Spinal cord (tissue), 10 donors: ENCODE measurements around the gene RNF151. TPM values are rescaled to one million over a fixed set of nuclear protein-coding genes. Genes with fewer than 3 reads are reported as not detected.

Experiments
- DNase-seq, 6 donors: peaks; one replicate each; pipeline versions ENCODE4 v3.0.0 to v3.0.0-alpha.2; 2013 to 2015; ENCODE audit warnings: low spot score in 6 of 6, low read depth in 4 of 6
- H3K27ac ChIP-seq: one replicate; pipeline ENCODE4 v1.5.1; 2013; ENCODE audit warnings: low read depth, low read length, control low read depth
- H3K27me3 ChIP-seq: one replicate; pipeline ENCODE4 v1.6.1; 2013; ENCODE audit warnings: low read length; ENCODE audit not compliant: control insufficient read depth, insufficient read depth
- H3K36me3 ChIP-seq: one replicate; pipeline ENCODE4 v1.6.1; 2013; ENCODE audit warnings: low read length; ENCODE audit not compliant: control insufficient read depth, insufficient read depth
- H3K4me1 ChIP-seq: one replicate; pipeline ENCODE4 v1.6.1; 2013; ENCODE audit warnings: low read length; ENCODE audit not compliant: control insufficient read depth, insufficient read depth
- H3K4me3 ChIP-seq: one replicate; pipeline ENCODE4 v1.5.1; 2013; ENCODE audit warnings: low read depth, low read length, control low read depth
- H3K9me3 ChIP-seq: one replicate; pipeline ENCODE4 v1.6.1; 2013; ENCODE audit warnings: low read length; ENCODE audit not compliant: control insufficient read depth, insufficient read depth
- WGBS: methylation state at CpG from one replicate; pipeline ENCODE4 v1.1.5; 2013; ENCODE audit warnings: missing lambda C conversion rate; ENCODE audit not compliant: insufficient coverage; 5-methylcytosine and 5-hydroxymethylcytosine counted together
- polyA plus RNA-seq, 2 donors: library from polyadenylated mRNA; unstranded; fragments of 120-200 nt; gene quantifications; one replicate each; pipeline ENCODE4 v1.2.1, GENCODE V29; 2013; ENCODE audit not compliant: insufficient read length in 2 of 2
- total RNA-seq, 2 donors: library from RNA; depleted of rRNA in 1 of 2; stranded (reverse); fragments of 120-200 nt in 1 of 2; fragments of >200 nt in 1 of 2; gene quantifications; one replicate each; pipeline versions ENCODE4 v1.2.3 to v1.2.4, GENCODE V29; 2013 to 2014
- donor health status: healthy.

RNF151 gene
- total and polyA plus RNA-seq, 4 donors, result not detected

GRCh38 chr16:1965396-1966001, 1.2 kb upstream of the RNF151 start:
- Histone ChIP-seq H3K27me3 (no peaks in the 10 kb centered on the region), H3K4me3 (peak overlapping the region; percentile 86), H3K4me1 (peaks cover 37% of the 10 kb centered on the region), H3K9me3 (no peaks in the 10 kb centered on the region), H3K27ac (peak overlapping the region; percentile 92), H3K36me3 (peaks cover 43% of the 10 kb centered on the region)
- DNase-seq, result no peak
- 19% methylated on average over 23 of the region's 24 CpGs for WGBS

- Histone ChIP-seq H3K36me3 (peaks cover 26% of the 10 kb centered on the region), H3K4me3 (no peak overlapping the region), H3K4me1 (peaks cover 44% of the 10 kb centered on the region), H3K27ac (no peak overlapping the region), H3K27me3 (no peaks in the 10 kb centered on the region), H3K9me3 (no peaks in the 10 kb centered on the region)
- no peak for DNase-seq
- WGBS, result 87% methylated on average over 39 of the region's 41 CpGs
Observed at GRCh38 chr16:1968146-1968953, 1.7 kb downstream of the RNF151 start.

DNA sequence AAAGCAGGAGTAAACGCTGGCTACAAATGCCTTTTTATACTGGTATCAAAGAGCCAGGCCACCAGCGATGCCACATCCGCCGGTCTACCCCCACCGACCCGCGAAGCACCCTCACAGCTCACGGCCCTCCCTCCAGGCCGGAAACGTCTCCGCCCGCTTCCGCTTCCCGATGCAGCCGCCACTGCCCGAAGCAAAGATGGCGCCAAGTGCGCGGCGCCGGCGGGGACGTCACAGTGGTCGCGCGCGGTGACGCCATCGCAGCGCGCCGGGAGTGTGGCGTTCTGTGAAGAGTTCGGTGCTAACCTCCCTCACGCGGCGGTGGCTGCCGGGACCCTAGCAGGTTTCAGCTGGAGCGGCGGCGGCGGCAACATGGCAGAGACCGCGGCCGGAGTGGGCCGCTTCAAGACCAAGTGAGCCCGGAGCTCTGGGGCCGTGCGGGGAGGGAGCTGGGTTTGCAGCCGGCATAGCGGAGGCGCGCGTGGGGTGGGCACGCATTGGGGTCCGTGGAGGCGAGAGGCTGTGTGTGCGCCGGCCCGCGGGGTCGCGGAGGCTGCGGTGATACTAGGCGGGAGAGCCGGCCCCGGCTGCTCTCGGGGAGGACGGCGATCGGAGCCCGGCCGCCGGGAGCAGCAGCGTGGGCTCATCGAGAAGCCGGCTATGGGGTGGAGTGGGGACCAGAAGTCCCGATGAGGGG, 5.3 kb downstream of the RNF151 start, which contains the start of gene TBL3:
Gene TBL3 (plus strand): TSS at position 258 of the 694 bp plus-strand sequence. CDS start 112 bp downstream, at position 370.
- Histone ChIP-seq H3K36me3 (peaks cover 48% of the 10 kb centered on the region), H3K27me3 (peaks cover 3% of the 10 kb centered on the region), H3K9me3 (no peaks in the 10 kb centered on the region), H3K4me3 (peak within 1 kb of the TSS; percentile 96), H3K4me1 (peaks cover 29% of the 10 kb centered on the region), H3K27ac (peak within 1 kb of the TSS; percentile 96)
- under 1% methylated on average over 77 of the region's 78 CpGs for WGBS
- peak; percentile 88 to 98 (median 95) for DNase-seq

- H3K27me3 ChIP-seq, result peaks cover 6% of the 10 kb centered on the region
- 5% methylated on average over 22 of the region's 22 CpGs for WGBS
- peaks cover 48% of the 10 kb centered on the region for H3K36me3 ChIP-seq
- H3K4me3 ChIP-seq, result peak overlapping the region; percentile 96
- no peak for DNase-seq
- H3K4me1 ChIP-seq, result peaks cover 29% of the 10 kb centered on the region
- H3K9me3 ChIP-seq, result no peaks in the 10 kb centered on the region
- no peak overlapping the region for H3K27ac ChIP-seq
Observed at GRCh38 chr16:1972490-1972877, 5.8 kb downstream of the RNF151 start.

- no peak overlapping the region for H3K4me3 ChIP-seq
- H3K27me3 ChIP-seq, result peaks cover 15% of the 10 kb centered on the region
- no peaks in the 10 kb centered on the region for H3K9me3 ChIP-seq
- no peak overlapping the region for H3K27ac ChIP-seq
- DNase-seq, result no peak
- H3K4me1 ChIP-seq, result peaks cover 29% of the 10 kb centered on the region
- H3K36me3 ChIP-seq, result peaks cover 55% of the 10 kb centered on the region
- WGBS, result 92% methylated on average over 16 of the region's 16 CpGs
Observed at GRCh38 chr16:1973461-1974156, 7.0 kb downstream of the RNF151 start.

DNA sequence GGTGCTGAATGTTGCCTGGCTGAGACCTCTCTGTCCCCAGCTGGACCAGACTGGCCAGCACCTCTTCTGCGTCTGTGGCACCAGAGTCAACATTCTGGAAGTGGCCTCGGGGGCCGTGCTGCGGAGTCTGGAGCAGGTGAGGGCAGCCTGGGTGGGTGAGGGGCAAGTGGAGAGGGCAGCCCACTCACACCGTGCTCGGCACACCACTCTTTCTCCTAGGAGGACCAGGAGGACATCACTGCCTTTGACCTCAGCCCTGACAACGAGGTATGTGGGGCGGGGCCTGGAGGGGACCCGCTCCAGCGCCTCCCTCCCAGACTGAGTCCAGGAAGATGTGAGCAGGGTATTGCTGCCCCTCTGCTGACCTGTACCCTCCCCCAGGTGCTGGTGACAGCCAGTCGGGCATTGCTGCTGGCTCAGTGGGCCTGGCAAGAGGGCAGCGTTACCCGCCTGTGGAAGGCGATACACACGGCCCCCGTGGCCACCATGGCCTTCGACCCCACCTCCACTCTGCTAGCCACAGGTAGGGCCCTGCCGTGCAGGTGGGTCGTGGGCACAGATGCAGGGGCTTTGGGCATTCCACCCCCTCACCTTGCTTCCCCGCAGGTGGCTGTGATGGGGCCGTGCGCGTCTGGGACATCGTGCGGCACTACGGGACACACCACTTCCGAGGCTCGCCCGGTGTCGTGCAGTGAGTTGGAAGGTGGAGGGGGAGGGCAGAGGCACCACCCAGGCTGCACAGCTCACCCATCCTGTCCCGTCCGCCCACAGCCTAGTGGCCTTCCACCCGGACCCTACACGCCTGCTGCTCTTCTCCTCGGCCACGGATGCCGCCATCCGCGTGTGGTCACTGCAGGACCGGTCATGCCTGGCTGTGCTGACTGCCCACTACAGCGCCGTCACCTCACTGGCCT, 7.8 kb downstream of the RNF151 start:
- Histone ChIP-seq H3K27me3 (peaks cover 21% of the 10 kb centered on the region), H3K4me3 (no peak overlapping the region), H3K27ac (no peak overlapping the region), H3K9me3 (no peaks in the 10 kb centered on the region), H3K4me1 (peaks cover 30% of the 10 kb centered on the region), H3K36me3 (peaks cover 61% of the 10 kb centered on the region)
- 97% methylated on average over 29 of the region's 42 CpGs for whole genome bisulfite sequencing
- no peak for DNase-seq

- H3K36me3 ChIP-seq, result peaks cover 72% of the 10 kb centered on the region
- H3K4me3 ChIP-seq, result no peak overlapping the region
- peaks cover 33% of the 10 kb centered on the region for H3K27me3 ChIP-seq
- DNase-seq, result no peak
- H3K27ac ChIP-seq, result no peak overlapping the region
- peaks cover 40% of the 10 kb centered on the region for H3K4me1 ChIP-seq
- 96% methylated on average over 31 of the region's 33 CpGs for WGBS
- no peaks in the 10 kb centered on the region for H3K9me3 ChIP-seq
Observed at GRCh38 chr16:1975432-1976215, 9.0 kb downstream of the RNF151 start.

GRCh38 chr16:1976216-1976520, 9.5 kb downstream of the RNF151 start:
- 94% methylated on average over 8 of the region's 8 CpGs for WGBS
- Histone ChIP-seq H3K27me3 (peaks cover 38% of the 10 kb centered on the region), H3K9me3 (no peaks in the 10 kb centered on the region), H3K4me1 (peaks cover 40% of the 10 kb centered on the region), H3K36me3 (peaks cover 74% of the 10 kb centered on the region), H3K4me3 (no peak overlapping the region), H3K27ac (no peak overlapping the region)
- DNase-seq, result no peak
